DOHH2 (cell line): ENCODE data around the gene COG2.

Experiments used
- EZH2phosphoT487 ChIP-seq: fragments of 200-600 bp; sonication (generic); IDR thresholded peaks from 2 replicates; pipeline ENCODE4 v1.6.1; 2017; ENCODE audit warnings: borderline replicate concordance, mild to moderate bottlenecking, antibody characterized with exemption, low read length, moderate library complexity, mixed read lengths
- TF ChIP-seq, protein P1 (sequence below): fragments of 200-600 bp; sonication (generic); IDR thresholded peaks from one replicate; pipeline ENCODE4 v1.5.1; 2014; ENCODE audit warnings: antibody characterized with exemption, mild to moderate bottlenecking, low read depth, low read length; ENCODE audit not compliant: poor library complexity, severe bottlenecking

DNA sequence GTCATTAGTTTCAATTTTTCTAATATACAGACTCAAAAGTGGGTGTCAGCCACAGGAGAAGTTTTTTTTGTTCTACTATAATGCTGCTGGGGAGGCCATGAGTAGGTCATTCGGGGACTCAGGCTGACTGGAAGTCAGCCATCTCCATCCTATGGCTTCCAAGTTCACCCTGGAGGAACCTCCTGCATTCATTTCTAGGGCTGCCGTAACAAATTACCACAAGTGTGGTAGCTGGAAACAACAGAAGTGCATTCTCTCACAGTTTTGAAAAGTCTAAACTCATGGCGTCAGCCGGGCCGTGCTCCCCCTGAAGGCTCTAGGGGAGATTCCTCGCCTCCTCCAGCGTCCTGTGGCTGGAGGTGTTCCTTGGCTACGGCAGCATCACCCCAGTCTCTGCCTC lies 53.9 kb downstream of the COG2 start:
- TF ChIP-seq, protein P1, sequence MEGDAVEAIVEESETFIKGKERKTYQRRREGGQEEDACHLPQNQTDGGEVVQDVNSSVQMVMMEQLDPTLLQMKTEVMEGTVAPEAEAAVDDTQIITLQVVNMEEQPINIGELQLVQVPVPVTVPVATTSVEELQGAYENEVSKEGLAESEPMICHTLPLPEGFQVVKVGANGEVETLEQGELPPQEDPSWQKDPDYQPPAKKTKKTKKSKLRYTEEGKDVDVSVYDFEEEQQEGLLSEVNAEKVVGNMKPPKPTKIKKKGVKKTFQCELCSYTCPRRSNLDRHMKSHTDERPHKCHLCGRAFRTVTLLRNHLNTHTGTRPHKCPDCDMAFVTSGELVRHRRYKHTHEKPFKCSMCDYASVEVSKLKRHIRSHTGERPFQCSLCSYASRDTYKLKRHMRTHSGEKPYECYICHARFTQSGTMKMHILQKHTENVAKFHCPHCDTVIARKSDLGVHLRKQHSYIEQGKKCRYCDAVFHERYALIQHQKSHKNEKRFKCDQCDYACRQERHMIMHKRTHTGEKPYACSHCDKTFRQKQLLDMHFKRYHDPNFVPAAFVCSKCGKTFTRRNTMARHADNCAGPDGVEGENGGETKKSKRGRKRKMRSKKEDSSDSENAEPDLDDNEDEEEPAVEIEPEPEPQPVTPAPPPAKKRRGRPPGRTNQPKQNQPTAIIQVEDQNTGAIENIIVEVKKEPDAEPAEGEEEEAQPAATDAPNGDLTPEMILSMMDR = no peak
- no peak for TF ChIP-seq EZH2phosphoT487
